Activated CD8-positive, alpha-beta T cell treated with anti-CD3 and anti-CD28 coated beads for 36 hours (primary cell): Measurements from ENCODE around the gene WDR20. TPM values are rescaled to one million over a fixed set of nuclear protein-coding genes. Genes with fewer than 3 reads are reported as not detected.
A peak's percentile ranks its signal among the peaks of the same experiment; 100 is the strongest.

Experiments used
- ATAC-seq: fragments of 200-7000 bp; cut with Tn5 transposase; one replicate; pipeline ENCODE4 v1.10.0; 2021; ENCODE audit warnings: mild to moderate bottlenecking, moderate library complexity
- CTCF ChIA-PET: fragments of 350-600 bp; sonication (Branson Sonifier 250); formaldehyde crosslinking; loops from one replicate; lab custom pipeline; 2021; ENCODE audit warnings: antibody characterized with exemption; lab: Charles Lee
- POLR2A ChIA-PET: fragments of 350-600 bp; sonication (Branson Sonifier 250); formaldehyde crosslinking; loops from one replicate; lab custom pipeline; 2021; ENCODE audit warnings: antibody characterized with exemption; lab: Charles Lee
- DNase-seq: peaks from one replicate; pipeline ENCODE4 v3.0.0-alpha.2; 2020
- H3K27ac Mint-ChIP-seq: one replicate; pipeline ENCODE4 v1.8.0; 2021; ENCODE audit warnings: mild to moderate bottlenecking, mixed read lengths
- H3K27me3 Mint-ChIP-seq: one replicate; pipeline ENCODE4 v1.8.0; 2021; ENCODE audit warnings: mixed read lengths
- H3K36me3 Mint-ChIP-seq: one replicate; pipeline ENCODE4 v1.8.0; 2021; ENCODE audit warnings: low read depth, mixed read lengths
- H3K4me1 Mint-ChIP-seq: one replicate; pipeline ENCODE4 v1.8.0; 2021; ENCODE audit warnings: low read depth, mixed read lengths
- H3K4me3 Mint-ChIP-seq: one replicate; pipeline ENCODE4 v1.8.0; 2021; ENCODE audit warnings: mild to moderate bottlenecking, moderate library complexity, mixed read lengths
- H3K9me3 Mint-ChIP-seq: one replicate; pipeline ENCODE4 v1.8.0; 2021; ENCODE audit warnings: mixed read lengths
- CTCF ChIP-seq: fragments of 200-600 bp; IDR thresholded peaks from one replicate; pipeline ENCODE4 v1.8.0; 2022; ENCODE audit warnings: antibody characterized with exemption, mild to moderate bottlenecking
- intact Hi-C: fragments of 100-400 bp; cut with micrococcal nuclease; formaldehyde crosslinking; loops from one replicate; pipeline ENCODE4 v1.10.0; 2022
- total RNA-seq, 2 experiments: library from RNA; stranded (reverse); gene quantifications; one replicate each; pipeline ENCODE4 v1.2.3, GENCODE V29; 2021

Gene WDR20
- total RNA-seq, 2 experiments from 2014 or later, result 18.5 to 21.6 TPM

- H3K9me3 Mint-ChIP-seq, result no peaks in the 10 kb centered on the region
- no peak overlapping the region for H3K4me3 Mint-ChIP-seq
- no peaks in the 10 kb centered on the region for H3K27me3 Mint-ChIP-seq
- peak overlapping the region; percentile 1 for H3K27ac Mint-ChIP-seq
- no peak for TF ChIP-seq CTCF
- ChIA-PET POLR2A (no interaction called here), CTCF (interaction anchor here (1.2 to 1.5 kb wide), 3 partner anchors 9 to 117 kb away, joined by 3 to 5 read pairs (median 4); no protein-coding TSS in a partner anchor)
- intact Hi-C loops, result no loop called here
- peaks cover 39% of the 10 kb centered on the region for H3K36me3 Mint-ChIP-seq
- ATAC-seq (peak; percentile 43), DNase-seq (no peak)
- H3K4me1 Mint-ChIP-seq, result peaks cover 72% of the 10 kb centered on the region
These were observed 57.7 kb downstream of the WDR20 start for GRCh38 chr14:102197317-102197853.

GRCh38 chr14:102200690-102201352 is 61.1 kb downstream of the WDR20 start:
- H3K27me3 Mint-ChIP-seq, result no peaks in the 10 kb centered on the region
- H3K4me3 Mint-ChIP-seq, result peak overlapping the region; percentile 20
- peak overlapping the region; percentile 69 for H3K27ac Mint-ChIP-seq
- POLR2A ChIA-PET, result no interaction called here
- CTCF ChIA-PET, result interaction anchor here (1.1 to 1.5 kb wide), 3 partner anchors 14 to 18 kb away, joined by 3 read pairs; no protein-coding TSS in a partner anchor
- DNase-seq (peak; percentile 24), ATAC-seq (peak; percentile 38)
- peaks cover 41% of the 10 kb centered on the region for H3K36me3 Mint-ChIP-seq
- H3K9me3 Mint-ChIP-seq, result no peaks in the 10 kb centered on the region
- H3K4me1 Mint-ChIP-seq, result peaks cover 68% of the 10 kb centered on the region
- intact Hi-C loops, result no loop called here
- TF ChIP-seq CTCF, result no peak

- DNase-seq (peak; percentile 43), ATAC-seq (peak; percentile 55)
- H3K27ac Mint-ChIP-seq, result peak overlapping the region; percentile 69
- H3K4me3 Mint-ChIP-seq, result peak overlapping the region; percentile 20
- POLR2A ChIA-PET, result interaction anchor here (0.9 to 1.0 kb wide), 2 partner anchors 17 to 55 kb away, joined by 3 read pairs; no protein-coding TSS in a partner anchor
- CTCF ChIA-PET, result interaction anchor here (1.1 to 1.5 kb wide), 3 partner anchors 14 to 18 kb away, joined by 3 read pairs; no protein-coding TSS in a partner anchor
- H3K9me3 Mint-ChIP-seq, result no peaks in the 10 kb centered on the region
- intact Hi-C loops, result no loop called here
- peaks cover 63% of the 10 kb centered on the region for H3K4me1 Mint-ChIP-seq
- no peak for TF ChIP-seq CTCF
- H3K36me3 Mint-ChIP-seq, result peaks cover 39% of the 10 kb centered on the region
- no peaks in the 10 kb centered on the region for H3K27me3 Mint-ChIP-seq
These were observed 61.6 kb downstream of the WDR20 start for GRCh38 chr14:102201353-102201738.

GRCh38 chr14:102201776-102202175 is 62.1 kb downstream of the WDR20 start:
- peak overlapping the region; percentile 69 for H3K27ac Mint-ChIP-seq
- H3K9me3 Mint-ChIP-seq, result no peaks in the 10 kb centered on the region
- DNase-seq (no peak), ATAC-seq (no peak)
- TF ChIP-seq CTCF, result no peak
- peaks cover 59% of the 10 kb centered on the region for H3K4me1 Mint-ChIP-seq
- no peak overlapping the region for H3K4me3 Mint-ChIP-seq
- POLR2A ChIA-PET, result interaction anchor here (0.8 to 1.0 kb wide), 3 partner anchors 17 to 63 kb away, joined by 3 read pairs; no protein-coding TSS in a partner anchor
- H3K36me3 Mint-ChIP-seq, result peaks cover 37% of the 10 kb centered on the region
- intact Hi-C loops, result no loop called here
- no peaks in the 10 kb centered on the region for H3K27me3 Mint-ChIP-seq
- CTCF ChIA-PET, result interaction anchor here (1.2 to 1.5 kb wide), 2 partner anchors 13 to 16 kb away, joined by 3 read pairs; no protein-coding TSS in a partner anchor

GRCh38 chr14:102202944-102203343 is 63.2 kb downstream of the WDR20 start:
- H3K9me3 Mint-ChIP-seq, result no peaks in the 10 kb centered on the region
- no peak for DNase-seq
- ChIA-PET CTCF (no interaction called here), POLR2A (no interaction called here)
- H3K27me3 Mint-ChIP-seq, result no peaks in the 10 kb centered on the region
- intact Hi-C loops, result no loop called here
- H3K4me1 Mint-ChIP-seq, result peaks cover 48% of the 10 kb centered on the region
- H3K36me3 Mint-ChIP-seq, result peaks cover 26% of the 10 kb centered on the region
- no peak for TF ChIP-seq CTCF
- no peak overlapping the region for H3K4me3 Mint-ChIP-seq
- ATAC-seq, result no peak
- no peak overlapping the region for H3K27ac Mint-ChIP-seq
